GM12878 (cell line): ENCODE results near the gene OR9Q1. TPM values are rescaled to one million over a fixed set of nuclear protein-coding genes. Genes with fewer than 3 reads are reported as not detected.

Experiments
- ATAC-seq: fragments of 200-7000 bp; cut with Tn5 transposase; 3 replicates; pipeline ENCODE4 v1.9.1; 2020; ENCODE audit warnings: mild to moderate bottlenecking, moderate library complexity
- BruUV-seq: library from RNA; stranded (reverse); fragments of 400-500 nt; replicated peaks from 2 replicates; lab custom pipeline; 2021; lab: Mats Ljungman, UMichigan
- CTCF ChIA-PET: fragments of 300-600 bp; sonication (Branson Sonifier 250); formaldehyde crosslinking; extraction: SDS; loops from one replicate; lab custom pipeline; 2021; ENCODE audit warnings: inconsistent platforms; lab: Yijun Ruan, JAX
- POLR2A ChIA-PET: fragments of 350-600 bp; formaldehyde crosslinking; extraction: SDS; loops from one replicate; lab custom pipeline; 2021; ENCODE audit warnings: inconsistent platforms; lab: Charles Lee
- RAD21 ChIA-PET: fragments of 300-600 bp; sonication (Branson Sonifier 250); formaldehyde crosslinking; loops from one replicate; lab custom pipeline; 2023; ENCODE audit warnings: antibody characterized with exemption; ENCODE audit not compliant: unreplicated experiment; lab: Charles Lee
- SMC1A ChIA-PET: fragments of 300-600 bp; sonication (Branson Sonifier 250); formaldehyde crosslinking; loops from one replicate; lab custom pipeline; 2023; ENCODE audit not compliant: unreplicated experiment, uncharacterized antibody; lab: Charles Lee
- DNase-seq: peaks from one replicate; pipeline ENCODE4 v3.0.0-alpha.2; 2011; ENCODE audit warnings: low read depth, low spot score
- FAIRE-seq: peaks from 3 replicates; lab custom pipeline; 2011; peaks lifted over from hg19 to GRCh38; lab: Jason Lieb, UNC
- H2AFZ ChIP-seq: 2 replicates; pipeline ENCODE4 v1.6.0; 2011; ENCODE audit warnings: low read depth, low read length, control low read depth; ENCODE audit not compliant: control insufficient read depth
- H3K27ac ChIP-seq: 2 replicates; pipeline ENCODE4 v1.5.1; 2011; ENCODE audit warnings: control low read depth; ENCODE audit not compliant: control insufficient read depth, insufficient read depth
- H3K27me3 ChIP-seq, 2 experiments: replicated peaks in 1 of 2; 2 replicates each; pipeline versions ENCODE4 v1.6.0 to v1.6.1; 2011; ENCODE audit warnings: low read length in 1 of 2; ENCODE audit not compliant: control insufficient read depth in 2 of 2, insufficient read depth in 2 of 2
- H3K36me3 ChIP-seq, 2 experiments: 2 replicates each; pipeline ENCODE4 v1.5.1; 2011; ENCODE audit warnings: low read length in 1 of 2; ENCODE audit not compliant: control insufficient read depth in 2 of 2, insufficient read depth in 2 of 2
- H3K4me1 ChIP-seq: 2 replicates; pipeline ENCODE4 v1.6.1; 2011; ENCODE audit warnings: mild to moderate bottlenecking, low read length, moderate library complexity, mixed read lengths; ENCODE audit not compliant: control insufficient read depth, insufficient read depth
- H3K4me2 ChIP-seq: 2 replicates; pipeline ENCODE4 v1.6.0; 2011; ENCODE audit warnings: control low read depth; ENCODE audit not compliant: control insufficient read depth, insufficient read depth
- H3K4me3 ChIP-seq: fragments of 200-600 bp; sonication (generic); 2 replicates; pipeline ENCODE4 v1.5.1; 2016
- H3K79me2 ChIP-seq: 2 replicates; pipeline ENCODE4 v1.6.0; 2011; ENCODE audit warnings: low read length; ENCODE audit not compliant: control insufficient read depth, insufficient read depth
- H3K9ac ChIP-seq: 2 replicates; pipeline ENCODE4 v1.8.0; 2011; ENCODE audit warnings: low read length, control low read depth, mixed read lengths; ENCODE audit not compliant: control insufficient read depth, insufficient read depth
- H3K9me3 ChIP-seq: replicated peaks from 3 replicates; pipeline ENCODE4 v1.5.1; 2011; ENCODE audit warnings: mild to moderate bottlenecking, low read length; ENCODE audit not compliant: control insufficient read depth, insufficient read depth
- H4K20me1 ChIP-seq: 2 replicates; pipeline ENCODE4 v1.6.0; 2011; ENCODE audit not compliant: control insufficient read depth, insufficient read depth
- BHLHE40 ChIP-seq, 2 experiments: fragments of 450-650 bp in 1 of 2; IDR thresholded peaks; 2 replicates each; pipeline ENCODE4 v1.6.1; 2011 to 2017; ENCODE audit warnings: low read depth in 2 of 2, borderline replicate concordance in 1 of 2, improper control_type of control experiment in 1 of 2, low read length in 1 of 2, mild to moderate bottlenecking in 1 of 2
- CBX5 ChIP-seq: sonication (generic); IDR thresholded peaks from 2 replicates; pipeline ENCODE4 v1.6.1; 2016; ENCODE audit warnings: low read depth, moderate library complexity, mild to moderate bottlenecking, inconsistent platforms
- CEBPB ChIP-seq, 2 experiments: fragments of 150-350 bp in 1 of 2; IDR thresholded peaks; 2 replicates each; pipeline ENCODE4 v1.6.1; 2012 to 2014; ENCODE audit warnings: low read depth in 2 of 2, low read length in 2 of 2, borderline replicate concordance in 1 of 2, inconsistent platforms in 1 of 2
- CHD4 ChIP-seq: fragments of 200-600 bp; sonication (generic); IDR thresholded peaks from 2 replicates; pipeline ENCODE4 v1.6.1; 2016; ENCODE audit warnings: mild to moderate bottlenecking
- IKZF2 ChIP-seq, 2 experiments: fragments of 450-650 bp; IDR thresholded peaks; 2 replicates each; pipeline ENCODE4 v1.6.1; 2017; ENCODE audit warnings: mild to moderate bottlenecking in 2 of 2, moderate library complexity in 2 of 2
- MTA3 ChIP-seq: IDR thresholded peaks from 2 replicates; pipeline ENCODE4 v1.6.1; 2012; ENCODE audit warnings: low read length, inconsistent platforms, borderline replicate concordance
- RB1 ChIP-seq: fragments of 450-650 bp; formaldehyde crosslinking; IDR thresholded peaks from 2 replicates; pipeline ENCODE4 v1.6.1; 2017; ENCODE audit warnings: mild to moderate bottlenecking, borderline replicate concordance
- ZNF622 ChIP-seq: fragments of 450-650 bp; IDR thresholded peaks from 2 replicates; pipeline ENCODE4 v1.6.1; 2017; ENCODE audit warnings: mild to moderate bottlenecking, inconsistent platforms
- WGBS: methylation state at CpG from one replicate; pipeline ENCODE4 v1.1.6; 2016; ENCODE audit warnings: low lambda C conversion rate; ENCODE audit not compliant: insufficient replicate concordance, insufficient coverage; ENCODE audit errors: missing lambda C conversion rate; 5-methylcytosine and 5-hydroxymethylcytosine counted together
- in situ Hi-C: fragments of 300-500 bp; cut with MboI; formaldehyde crosslinking; loops from 9 replicates; pipeline ENCODE4 v1.14.3; 2018; ENCODE audit warnings: mixed read lengths
- intact Hi-C: fragments of 100-400 bp; cut with micrococcal nuclease; formaldehyde crosslinking; loops from one replicate; pipeline ENCODE4 v1.14.2; 2022; ENCODE audit not compliant: unreplicated experiment
- polyA plus RNA-seq, 11 experiments: library from polyadenylated mRNA; depleted of rRNA in 4 of 11; unstranded in 6 of 11; stranded (reverse) in 5 of 11; fragments of >200 nt; fragmentation: Nextera tagmentation in 4 of 11; fragmentation: Illumina TruSeq in 1 of 11; extraction: Ambion mirVana in 4 of 11; extraction: Trizol in 1 of 11; gene quantifications; 1 replicate in 1 of 11; 2 replicates in 10 of 11; pipeline versions ENCODE4 v1.2.1 to v1.2.3, GENCODE V29; 2011 to 2016; ENCODE audit warnings: inconsistent platforms in 2 of 11, missing spikeins in 2 of 11, low read depth in 1 of 11
- total RNA-seq, 4 experiments: library from RNA; depleted of rRNA in 3 of 4; stranded (reverse); fragments of >200 nt in 3 of 4; fragmentation: Illumina TruSeq in 1 of 4; extraction: Trizol in 1 of 4; gene quantifications; 2 replicates each; pipeline versions ENCODE4 v1.2.1 to v1.2.3, GENCODE V29; 2013 to 2021
- TF ChIP-seq, protein P1 (sequence below): fragments of 450-650 bp; formaldehyde crosslinking; IDR thresholded peaks from 2 replicates; pipeline ENCODE4 v1.4.0; 2020; ENCODE audit warnings: mild to moderate bottlenecking, moderate library complexity
- TF ChIP-seq, protein P2 (sequence below): fragments of 450-650 bp; IDR thresholded peaks from 2 replicates; pipeline ENCODE4 v1.6.1; 2017; ENCODE audit warnings: antibody characterized with exemption, mild to moderate bottlenecking, moderate library complexity
- TF ChIP-seq, protein P3 (sequence below): fragments of 150-350 bp; IDR thresholded peaks from 2 replicates; pipeline ENCODE4 v1.6.1; 2014; ENCODE audit warnings: mild to moderate bottlenecking, low read depth, low read length

OR9Q1 gene
- total and polyA plus RNA-seq, 10 of the 15 experiments (the other 5 are each of a cell fraction or from before 2014, with no cell fraction given) = not detected

DNA sequence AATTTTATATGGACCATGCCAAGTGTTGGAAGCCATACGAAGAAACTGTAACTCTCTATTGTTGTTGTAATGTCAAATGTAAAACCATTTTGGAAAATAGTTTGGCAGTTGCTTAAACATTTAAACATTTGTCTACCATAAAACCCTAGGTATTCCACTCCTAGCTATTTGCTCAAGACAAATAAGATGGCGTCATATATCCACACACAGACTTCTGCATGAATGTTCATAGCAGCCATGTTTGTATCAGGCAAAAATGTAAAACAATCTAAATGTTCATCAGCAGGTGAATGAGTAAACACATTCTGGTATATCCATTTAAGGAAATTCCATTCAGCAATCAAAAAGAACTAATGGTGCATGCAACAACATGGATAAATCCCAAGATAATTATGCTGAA is 73.8 kb downstream of the OR9Q1 start:
- intact Hi-C loops = no loop called here
- RAD21 ChIA-PET = no interaction called here
- no peaks in the 10 kb centered on the region for H3K9me3 ChIP-seq
- DNase-seq (no peak), FAIRE-seq (no peak), ATAC-seq (no peak)
- H3K4me2 ChIP-seq = no peak overlapping the region
- no peak for TF ChIP-seq IKZF2 (IDR thresholded peaks at IDR 0.05)
- TF ChIP-seq CEBPB (IDR thresholded peaks at IDR 0.05; ENCODE audit: borderline replicate concordance in 1 of 2, low read depth in 2 of 2, low read length in 2 of 2) = no peak
- no peak for TF ChIP-seq CBX5
- TF ChIP-seq, protein P1, sequence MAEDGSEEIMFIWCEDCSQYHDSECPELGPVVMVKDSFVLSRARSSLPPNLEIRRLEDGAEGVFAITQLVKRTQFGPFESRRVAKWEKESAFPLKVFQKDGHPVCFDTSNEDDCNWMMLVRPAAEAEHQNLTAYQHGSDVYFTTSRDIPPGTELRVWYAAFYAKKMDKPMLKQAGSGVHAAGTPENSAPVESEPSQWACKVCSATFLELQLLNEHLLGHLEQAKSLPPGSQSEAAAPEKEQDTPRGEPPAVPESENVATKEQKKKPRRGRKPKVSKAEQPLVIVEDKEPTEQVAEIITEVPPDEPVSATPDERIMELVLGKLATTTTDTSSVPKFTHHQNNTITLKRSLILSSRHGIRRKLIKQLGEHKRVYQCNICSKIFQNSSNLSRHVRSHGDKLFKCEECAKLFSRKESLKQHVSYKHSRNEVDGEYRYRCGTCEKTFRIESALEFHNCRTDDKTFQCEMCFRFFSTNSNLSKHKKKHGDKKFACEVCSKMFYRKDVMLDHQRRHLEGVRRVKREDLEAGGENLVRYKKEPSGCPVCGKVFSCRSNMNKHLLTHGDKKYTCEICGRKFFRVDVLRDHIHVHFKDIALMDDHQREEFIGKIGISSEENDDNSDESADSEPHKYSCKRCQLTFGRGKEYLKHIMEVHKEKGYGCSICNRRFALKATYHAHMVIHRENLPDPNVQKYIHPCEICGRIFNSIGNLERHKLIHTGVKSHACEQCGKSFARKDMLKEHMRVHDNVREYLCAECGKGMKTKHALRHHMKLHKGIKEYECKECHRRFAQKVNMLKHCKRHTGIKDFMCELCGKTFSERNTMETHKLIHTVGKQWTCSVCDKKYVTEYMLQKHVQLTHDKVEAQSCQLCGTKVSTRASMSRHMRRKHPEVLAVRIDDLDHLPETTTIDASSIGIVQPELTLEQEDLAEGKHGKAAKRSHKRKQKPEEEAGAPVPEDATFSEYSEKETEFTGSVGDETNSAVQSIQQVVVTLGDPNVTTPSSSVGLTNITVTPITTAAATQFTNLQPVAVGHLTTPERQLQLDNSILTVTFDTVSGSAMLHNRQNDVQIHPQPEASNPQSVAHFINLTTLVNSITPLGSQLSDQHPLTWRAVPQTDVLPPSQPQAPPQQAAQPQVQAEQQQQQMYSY (CRISPR knock-in tag) = no peak
- no peak for TF ChIP-seq RB1
- TF ChIP-seq, protein P2, sequence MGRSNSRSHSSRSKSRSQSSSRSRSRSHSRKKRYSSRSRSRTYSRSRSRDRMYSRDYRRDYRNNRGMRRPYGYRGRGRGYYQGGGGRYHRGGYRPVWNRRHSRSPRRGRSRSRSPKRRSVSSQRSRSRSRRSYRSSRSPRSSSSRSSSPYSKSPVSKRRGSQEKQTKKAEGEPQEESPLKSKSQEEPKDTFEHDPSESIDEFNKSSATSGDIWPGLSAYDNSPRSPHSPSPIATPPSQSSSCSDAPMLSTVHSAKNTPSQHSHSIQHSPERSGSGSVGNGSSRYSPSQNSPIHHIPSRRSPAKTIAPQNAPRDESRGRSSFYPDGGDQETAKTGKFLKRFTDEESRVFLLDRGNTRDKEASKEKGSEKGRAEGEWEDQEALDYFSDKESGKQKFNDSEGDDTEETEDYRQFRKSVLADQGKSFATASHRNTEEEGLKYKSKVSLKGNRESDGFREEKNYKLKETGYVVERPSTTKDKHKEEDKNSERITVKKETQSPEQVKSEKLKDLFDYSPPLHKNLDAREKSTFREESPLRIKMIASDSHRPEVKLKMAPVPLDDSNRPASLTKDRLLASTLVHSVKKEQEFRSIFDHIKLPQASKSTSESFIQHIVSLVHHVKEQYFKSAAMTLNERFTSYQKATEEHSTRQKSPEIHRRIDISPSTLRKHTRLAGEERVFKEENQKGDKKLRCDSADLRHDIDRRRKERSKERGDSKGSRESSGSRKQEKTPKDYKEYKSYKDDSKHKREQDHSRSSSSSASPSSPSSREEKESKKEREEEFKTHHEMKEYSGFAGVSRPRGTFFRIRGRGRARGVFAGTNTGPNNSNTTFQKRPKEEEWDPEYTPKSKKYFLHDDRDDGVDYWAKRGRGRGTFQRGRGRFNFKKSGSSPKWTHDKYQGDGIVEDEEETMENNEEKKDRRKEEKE = no peak
- TF ChIP-seq, protein P3, sequence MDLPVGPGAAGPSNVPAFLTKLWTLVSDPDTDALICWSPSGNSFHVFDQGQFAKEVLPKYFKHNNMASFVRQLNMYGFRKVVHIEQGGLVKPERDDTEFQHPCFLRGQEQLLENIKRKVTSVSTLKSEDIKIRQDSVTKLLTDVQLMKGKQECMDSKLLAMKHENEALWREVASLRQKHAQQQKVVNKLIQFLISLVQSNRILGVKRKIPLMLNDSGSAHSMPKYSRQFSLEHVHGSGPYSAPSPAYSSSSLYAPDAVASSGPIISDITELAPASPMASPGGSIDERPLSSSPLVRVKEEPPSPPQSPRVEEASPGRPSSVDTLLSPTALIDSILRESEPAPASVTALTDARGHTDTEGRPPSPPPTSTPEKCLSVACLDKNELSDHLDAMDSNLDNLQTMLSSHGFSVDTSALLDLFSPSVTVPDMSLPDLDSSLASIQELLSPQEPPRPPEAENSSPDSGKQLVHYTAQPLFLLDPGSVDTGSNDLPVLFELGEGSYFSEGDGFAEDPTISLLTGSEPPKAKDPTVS = no peak
- no peak for TF ChIP-seq MTA3
- no peak for TF ChIP-seq ZNF622
- TF ChIP-seq CHD4 = no peak
- TF ChIP-seq BHLHE40 (IDR thresholded peaks at IDR 0.05; ENCODE audit: borderline replicate concordance in 1 of 2, low read depth in 2 of 2, low read length in 1 of 2) = no peak
- H3K79me2 ChIP-seq = no peaks in the 10 kb centered on the region
- no peak overlapping the region for H2AFZ ChIP-seq
- H3K27ac ChIP-seq = no peak overlapping the region
- WGBS = 20% methylated on average over 2 of the region's 2 CpGs
- CTCF ChIA-PET = no interaction called here
- SMC1A ChIA-PET = no interaction called here
- H3K27me3 ChIP-seq = no peaks in the 10 kb centered on the region
- H3K4me3 ChIP-seq = no peak overlapping the region
- in situ Hi-C loops = no loop called here
- POLR2A ChIA-PET = no interaction called here
- no peaks in the 10 kb centered on the region for H4K20me1 ChIP-seq
- no TSS peak for BruUV-seq
- H3K4me1 ChIP-seq = no peaks in the 10 kb centered on the region
- no peaks in the 10 kb centered on the region for H3K36me3 ChIP-seq
- no peak overlapping the region for H3K9ac ChIP-seq
